ENCODE results near the gene HOXA4. TPM values are rescaled to one million over a fixed set of nuclear protein-coding genes. Genes with fewer than 3 reads are reported as not detected.

HOXA4 gene
- total and polyA plus RNA-seq, 11 donors: 0.23 to 2.6 (median 0.82) TPM; not detected in 1

DNA sequence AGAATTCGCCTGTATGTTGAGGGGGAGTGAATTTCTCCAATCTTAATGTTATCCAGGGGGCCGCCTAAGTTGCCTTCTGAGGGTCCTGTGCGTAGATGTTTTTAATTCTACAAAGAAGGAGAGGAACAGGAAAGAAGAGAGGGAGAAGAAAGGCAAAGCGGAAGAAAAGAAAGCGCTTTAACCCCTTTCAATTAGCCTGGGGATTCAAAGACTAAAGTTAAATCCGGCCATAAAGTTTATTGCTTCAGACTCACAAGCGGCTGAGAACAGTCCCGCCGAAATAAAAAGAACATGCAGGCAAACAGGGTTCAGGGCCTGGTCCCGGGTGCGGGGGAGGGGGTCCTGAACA lies 8.4 kb upstream of the HOXA4 start:
- DNase-seq (no peak), ATAC-seq (no peak)
- peak overlapping the region in 1 of 12 donors; percentile 60 for H3K27ac ChIP-seq
- H3K4me1 ChIP-seq: peaks cover 0 to 27% (median 6%) of the 10 kb centered on the region in 12 donors
- no peaks in the 10 kb centered on the region for H3K9me3 ChIP-seq
- 26 to 51% (median 36%) methylated on average over 11 of the region's 11 CpGs for WGBS, 4 donors
- H3K27me3 ChIP-seq: peaks cover 46 to 100% (median 95%) of the 10 kb centered on the region in 9 donors
- H3K36me3 ChIP-seq: no peaks in the 10 kb centered on the region
- no peak overlapping the region for H3K4me3 ChIP-seq
- TF ChIP-seq, protein P1, sequence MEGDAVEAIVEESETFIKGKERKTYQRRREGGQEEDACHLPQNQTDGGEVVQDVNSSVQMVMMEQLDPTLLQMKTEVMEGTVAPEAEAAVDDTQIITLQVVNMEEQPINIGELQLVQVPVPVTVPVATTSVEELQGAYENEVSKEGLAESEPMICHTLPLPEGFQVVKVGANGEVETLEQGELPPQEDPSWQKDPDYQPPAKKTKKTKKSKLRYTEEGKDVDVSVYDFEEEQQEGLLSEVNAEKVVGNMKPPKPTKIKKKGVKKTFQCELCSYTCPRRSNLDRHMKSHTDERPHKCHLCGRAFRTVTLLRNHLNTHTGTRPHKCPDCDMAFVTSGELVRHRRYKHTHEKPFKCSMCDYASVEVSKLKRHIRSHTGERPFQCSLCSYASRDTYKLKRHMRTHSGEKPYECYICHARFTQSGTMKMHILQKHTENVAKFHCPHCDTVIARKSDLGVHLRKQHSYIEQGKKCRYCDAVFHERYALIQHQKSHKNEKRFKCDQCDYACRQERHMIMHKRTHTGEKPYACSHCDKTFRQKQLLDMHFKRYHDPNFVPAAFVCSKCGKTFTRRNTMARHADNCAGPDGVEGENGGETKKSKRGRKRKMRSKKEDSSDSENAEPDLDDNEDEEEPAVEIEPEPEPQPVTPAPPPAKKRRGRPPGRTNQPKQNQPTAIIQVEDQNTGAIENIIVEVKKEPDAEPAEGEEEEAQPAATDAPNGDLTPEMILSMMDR (IDR thresholded peaks at IDR 0.05): no peak
- no peak for TF ChIP-seq POLR2A (IDR thresholded peaks at IDR 0.05)
- intact Hi-C loops (cut with DNase I): no loop called here

DNA sequence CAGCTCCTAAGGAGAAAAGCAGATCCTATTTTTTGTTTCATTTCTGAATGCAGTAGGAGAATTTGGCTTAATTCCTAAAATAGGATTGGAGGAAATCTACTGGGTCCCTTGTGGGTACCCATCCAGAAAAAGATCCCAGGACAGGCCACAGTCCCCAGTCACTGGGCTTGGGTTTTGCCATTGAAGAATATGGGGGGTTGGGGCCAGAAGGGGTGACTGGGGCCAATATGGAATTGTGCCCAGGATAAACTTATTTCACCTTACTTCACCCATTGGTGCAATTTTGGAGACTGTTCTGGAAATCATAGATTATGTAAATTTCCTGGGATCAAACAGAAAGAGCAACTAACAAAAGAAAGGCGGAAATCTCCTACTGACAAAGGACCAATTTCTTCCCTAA lies 7.9 kb upstream of the HOXA4 start:
- no peak for DNase-seq
- H3K4me3 ChIP-seq: no peak overlapping the region
- peaks cover 41 to 100% (median 95%) of the 10 kb centered on the region in 9 donors for H3K27me3 ChIP-seq
- no peak for ATAC-seq
- intact Hi-C loops (cut with DNase I): no loop called here
- TF ChIP-seq, protein P1 (IDR thresholded peaks at IDR 0.05): no peak
- no peak for TF ChIP-seq POLR2A (IDR thresholded peaks at IDR 0.05)
- H3K27ac ChIP-seq: peak overlapping the region in 1 of 12 donors; percentile 34
- H3K4me1 ChIP-seq: peaks cover 0 to 23% (median 6%) of the 10 kb centered on the region in 12 donors
- H3K36me3 ChIP-seq: no peaks in the 10 kb centered on the region
- H3K9me3 ChIP-seq: no peaks in the 10 kb centered on the region
- WGBS, 4 donors: 34 to 73% (median 70%) methylated on average over 1 of the region's 1 CpG

DNA sequence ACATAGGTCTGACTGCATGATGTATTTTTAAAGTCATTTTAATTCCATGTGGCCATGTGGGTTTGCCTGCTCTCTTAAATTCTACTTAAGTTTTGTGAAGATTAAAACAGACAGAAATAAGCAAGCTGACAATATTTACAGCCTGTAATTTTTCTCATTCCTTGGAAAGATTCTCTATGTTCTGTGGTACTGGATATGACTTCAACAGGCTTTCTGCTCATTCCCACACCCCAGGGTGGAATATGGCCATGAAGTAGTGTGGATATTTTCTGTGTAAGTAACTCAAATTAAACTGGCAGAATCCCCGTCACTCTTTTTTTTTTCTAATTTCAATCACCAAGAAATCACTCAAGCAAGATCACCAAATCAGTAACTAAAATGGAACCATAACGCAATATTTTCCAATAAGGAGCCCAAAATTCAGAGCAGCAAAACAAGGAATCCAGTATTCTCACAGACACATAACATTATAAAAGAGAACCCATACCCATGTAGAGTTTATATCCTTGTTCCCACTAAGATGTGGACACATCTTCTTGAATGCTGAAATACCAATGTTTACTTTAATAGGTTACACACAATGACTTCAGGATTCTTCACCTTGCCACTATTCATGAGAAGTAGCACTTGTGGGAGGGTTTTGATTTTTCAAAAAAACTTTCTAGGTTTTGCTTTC lies 7.2 kb upstream of the HOXA4 start:
- Histone ChIP-seq H3K4me1 (peaks cover 0 to 16% (median 3%) of the 10 kb centered on the region in 12 donors), H3K27ac (peak overlapping the region in 1 of 12 donors; percentile 60), H3K36me3 (no peaks in the 10 kb centered on the region), H3K9me3 (no peaks in the 10 kb centered on the region), H3K4me3 (no peak overlapping the region), H3K27me3 (peaks cover 36 to 100% (median 95%) of the 10 kb centered on the region in 9 donors)
- no peak for TF ChIP-seq POLR2A (IDR thresholded peaks at IDR 0.05)
- 45 to 68% (median 55%) methylated on average over 2 of the region's 2 CpGs for WGBS, 4 donors
- ATAC-seq (no peak), DNase-seq (no peak)
- intact Hi-C loops (cut with DNase I): no loop called here

DNA sequence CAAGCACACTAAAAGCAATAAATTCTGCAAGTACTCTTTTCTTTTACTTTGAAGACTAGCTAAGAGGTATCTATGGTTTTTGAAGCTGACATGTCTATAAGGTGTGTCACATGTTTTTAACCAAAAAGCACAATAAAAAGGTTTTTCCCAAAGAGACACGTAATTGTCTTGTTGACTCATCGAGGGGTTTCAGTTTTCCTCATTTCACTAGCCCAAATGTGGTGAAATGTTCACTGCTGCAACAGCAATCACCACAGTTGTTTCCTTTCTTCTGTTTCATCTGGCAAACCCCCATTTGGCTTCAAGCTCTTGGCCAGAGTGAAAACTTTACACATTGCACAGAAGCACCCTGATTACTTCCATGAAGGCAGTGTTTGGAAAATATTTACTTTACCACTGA lies 3.8 kb upstream of the HOXA4 start:
- ATAC-seq: no peak
- intact Hi-C loops (cut with DNase I): loop anchor here in 4 of 10 donors (2.0 to 5.0 kb wide), 3 partner anchors 37 to 280 kb away; partner anchors contain the start of genes SKAP2 (in 2 of the 4) and HOXA1 (in 1 of the 4)
- Histone ChIP-seq H3K9me3 (no peaks in the 10 kb centered on the region), H3K27ac (peak overlapping the region in 1 of 12 donors; percentile 61), H3K36me3 (no peaks in the 10 kb centered on the region), H3K27me3 (peaks cover 17 to 97% (median 89%) of the 10 kb centered on the region in 9 donors), H3K4me1 (peaks cover 0 to 18% (median 0%) of the 10 kb centered on the region in 12 donors), H3K4me3 (no peak overlapping the region)
- no peak for DNase-seq
- TF ChIP-seq, protein P1 (IDR thresholded peaks at IDR 0.05): no peak
- no peak for TF ChIP-seq POLR2A (IDR thresholded peaks at IDR 0.05)
- 12 to 18% (median 13%) methylated on average over 2 of the region's 2 CpGs for WGBS, 4 donors
